Trophoblast cell (in vitro differentiated cells and primary cell): ENCODE results near the gene ZNF618.

Experiments
- DNase-seq, 2 donors: peaks; one replicate each; pipeline ENCODE4 v3.0.0-alpha.2; 2016
- H2AFZ ChIP-seq: 2 replicates; pipeline ENCODE4 v1.6.1; 2013; ENCODE audit warnings: low read length, moderate library complexity, mild to moderate bottlenecking; ENCODE audit not compliant: insufficient read depth, poor library complexity
- H2AK5ac ChIP-seq: 2 replicates; pipeline ENCODE4 v1.6.1; 2013; ENCODE audit warnings: mild to moderate bottlenecking, low read length
- H2BK120ac ChIP-seq: 2 replicates; pipeline ENCODE4 v1.6.1; 2013; ENCODE audit warnings: low read length, mild to moderate bottlenecking, moderate library complexity; ENCODE audit not compliant: insufficient read depth, poor library complexity
- H2BK12ac ChIP-seq: 2 replicates; pipeline ENCODE4 v1.6.1; 2013; ENCODE audit warnings: mild to moderate bottlenecking, low read length, moderate library complexity
- H2BK5ac ChIP-seq: 2 replicates; pipeline ENCODE4 v1.6.1; 2013; ENCODE audit warnings: low read length, low read depth, moderate library complexity, mild to moderate bottlenecking; ENCODE audit not compliant: poor library complexity
- H3K14ac ChIP-seq: 2 replicates; pipeline ENCODE4 v1.6.1; 2013; ENCODE audit warnings: mild to moderate bottlenecking, low read length
- H3K18ac ChIP-seq: 2 replicates; pipeline ENCODE4 v1.6.1; 2013; ENCODE audit warnings: mild to moderate bottlenecking, low read length
- H3K23ac ChIP-seq: 2 replicates; pipeline ENCODE4 v1.6.1; 2013; ENCODE audit warnings: low read length
- H3K27ac ChIP-seq: 2 replicates; pipeline ENCODE4 v1.5.1; 2013; ENCODE audit warnings: low read depth, mild to moderate bottlenecking, inconsistent platforms, low read length, moderate library complexity
- H3K27me3 ChIP-seq: 2 replicates; pipeline ENCODE4 v1.6.1; 2013; ENCODE audit warnings: inconsistent platforms, mild to moderate bottlenecking, low read length, moderate library complexity; ENCODE audit not compliant: insufficient read depth
- H3K36me3 ChIP-seq, 2 experiments: 1 replicate in 1 of 2; 2 replicates in 1 of 2; pipeline ENCODE4 v1.6.1; 2013; ENCODE audit warnings: low read length in 2 of 2, mild to moderate bottlenecking in 2 of 2, moderate library complexity in 1 of 2; ENCODE audit not compliant: insufficient read depth in 2 of 2, control insufficient read depth in 1 of 2
- H3K4ac ChIP-seq: 2 replicates; pipeline ENCODE4 v1.6.1; 2013; ENCODE audit warnings: low read depth, mild to moderate bottlenecking, low read length, moderate library complexity
- H3K4me1 ChIP-seq, 2 experiments: 1 replicate in 1 of 2; 2 replicates in 1 of 2; pipeline ENCODE4 v1.6.1; 2013; ENCODE audit warnings: low read length in 2 of 2, mild to moderate bottlenecking in 2 of 2, moderate library complexity in 1 of 2; ENCODE audit not compliant: insufficient read depth in 2 of 2, control insufficient read depth in 1 of 2
- H3K4me2 ChIP-seq: 2 replicates; pipeline ENCODE4 v1.6.1; 2013; ENCODE audit warnings: inconsistent platforms, mild to moderate bottlenecking, low read length, moderate library complexity
- H3K4me3 ChIP-seq: 2 replicates; pipeline ENCODE4 v1.5.1; 2013; ENCODE audit warnings: mild to moderate bottlenecking, low read depth, low read length, inconsistent platforms
- H3K79me1 ChIP-seq: one replicate; pipeline ENCODE4 v1.6.1; 2013; ENCODE audit warnings: low read length
- H3K79me2 ChIP-seq: 2 replicates; pipeline ENCODE4 v1.6.1; 2013; ENCODE audit warnings: low read length, mild to moderate bottlenecking; ENCODE audit not compliant: control insufficient read depth, insufficient read depth, poor library complexity
- H3K9ac ChIP-seq: 2 replicates; pipeline ENCODE4 v1.6.1; 2013; ENCODE audit warnings: mild to moderate bottlenecking, low read length
- H3K9me3 ChIP-seq: 2 replicates; pipeline ENCODE4 v1.6.1; 2013; ENCODE audit warnings: low read depth, mild to moderate bottlenecking, control low read depth, inconsistent platforms, low read length; ENCODE audit not compliant: insufficient read depth
- H4K12ac ChIP-seq: 2 replicates; pipeline ENCODE4 v1.6.1; 2013; ENCODE audit warnings: low read depth, mild to moderate bottlenecking, low read length, moderate library complexity
- H4K8ac ChIP-seq: 2 replicates; pipeline ENCODE4 v1.6.1; 2013; ENCODE audit warnings: low read depth, mild to moderate bottlenecking, low read length, moderate library complexity
- H4K91ac ChIP-seq: one replicate; pipeline ENCODE4 v1.6.1; 2013; ENCODE audit warnings: low read depth, mild to moderate bottlenecking, low read length, moderate library complexity
- WGBS: extraction: QIAGEN DNeasy Blood & Tissue Kit; methylation state at CpG from one replicate; pipeline ENCODE4 v1.1.7; 2013; ENCODE audit warnings: missing lambda C conversion rate; ENCODE audit not compliant: insufficient read length, insufficient coverage; ENCODE audit errors: extremely low coverage; 5-methylcytosine and 5-hydroxymethylcytosine counted together

ZNF618 gene

GRCh38 chr9:113976915-113977314 lies 100.8 kb downstream of the ZNF618 start:
- Histone ChIP-seq H2BK5ac (no peak overlapping the region), H3K79me2 (no peaks in the 10 kb centered on the region), H3K4me3 (peak overlapping the region; percentile 39), H4K8ac (no peak overlapping the region), H3K79me1 (no peaks in the 10 kb centered on the region), H4K91ac (no peak overlapping the region), H2AK5ac (no peak overlapping the region), H2AFZ (no peak overlapping the region), H2BK120ac (no peak overlapping the region), H3K27me3 (no peaks in the 10 kb centered on the region), H3K18ac (no peak overlapping the region), H3K27ac (no peak overlapping the region), H3K36me3 (peaks cover 2% of the 10 kb centered on the region in 2 experiments), H3K4me1 (peaks cover 0 to 3% of the 10 kb centered on the region in 2 experiments), H3K4me2 (no peak overlapping the region), H4K12ac (no peak overlapping the region), H3K14ac (no peak overlapping the region), H2BK12ac (no peak overlapping the region), H3K23ac (no peak overlapping the region), H3K9me3 (peaks cover 3% of the 10 kb centered on the region), H3K9ac (no peak overlapping the region), H3K4ac (no peak overlapping the region)
- no peak for DNase-seq
- no CpG with 5 or more reads among the region's 8 CpGs for WGBS

- Histone ChIP-seq H3K18ac (no peak overlapping the region), H2BK12ac (no peak overlapping the region), H3K27ac (no peak overlapping the region), H3K4ac (no peak overlapping the region), H2BK5ac (no peak overlapping the region), H3K27me3 (no peaks in the 10 kb centered on the region), H4K12ac (no peak overlapping the region), H3K9me3 (peaks cover 3% of the 10 kb centered on the region), H4K8ac (no peak overlapping the region), H3K23ac (no peak overlapping the region), H2AK5ac (no peak overlapping the region), H3K14ac (no peak overlapping the region), H3K36me3 (no peaks in the 10 kb centered on the region), H3K4me1 (peaks cover 0 to 3% of the 10 kb centered on the region in 2 experiments), H3K79me1 (no peaks in the 10 kb centered on the region), H4K91ac (no peak overlapping the region), H2AFZ (no peak overlapping the region), H3K9ac (no peak overlapping the region), H2BK120ac (no peak overlapping the region), H3K4me2 (no peak overlapping the region), H3K4me3 (no peak overlapping the region), H3K79me2 (no peaks in the 10 kb centered on the region)
- no CpG with 5 or more reads among the region's 6 CpGs for WGBS
- no peak for DNase-seq
Measured at GRCh38 chr9:113978725-113979342, 102.7 kb downstream of the ZNF618 start.

- H3K18ac ChIP-seq = no peak overlapping the region
- H3K36me3 ChIP-seq = no peaks in the 10 kb centered on the region
- WGBS = no CpG with 5 or more reads among the region's 6 CpGs
- no peak overlapping the region for H2BK12ac ChIP-seq
- no peak overlapping the region for H2AFZ ChIP-seq
- H2BK120ac ChIP-seq = no peak overlapping the region
- H3K23ac ChIP-seq = no peak overlapping the region
- H3K4me1 ChIP-seq = peaks cover 0 to 3% of the 10 kb centered on the region in 2 experiments
- H3K27me3 ChIP-seq = no peaks in the 10 kb centered on the region
- no peak overlapping the region for H4K91ac ChIP-seq
- no peak overlapping the region for H3K4ac ChIP-seq
- H2AK5ac ChIP-seq = no peak overlapping the region
- no peak overlapping the region for H3K27ac ChIP-seq
- H3K4me3 ChIP-seq = no peak overlapping the region
- H2BK5ac ChIP-seq = no peak overlapping the region
- no peak overlapping the region for H4K12ac ChIP-seq
- no peak for DNase-seq
- H3K79me2 ChIP-seq = no peaks in the 10 kb centered on the region
- peaks cover 2% of the 10 kb centered on the region for H3K9me3 ChIP-seq
- no peak overlapping the region for H3K4me2 ChIP-seq
- no peak overlapping the region for H4K8ac ChIP-seq
- no peak overlapping the region for H3K14ac ChIP-seq
- no peaks in the 10 kb centered on the region for H3K79me1 ChIP-seq
- H3K9ac ChIP-seq = no peak overlapping the region
Measured at GRCh38 chr9:113979343-113980127, 103.4 kb downstream of the ZNF618 start.

GRCh38 chr9:113984639-113985380 lies 108.7 kb downstream of the ZNF618 start:
- WGBS = no CpG with 5 or more reads among the region's 10 CpGs
- Histone ChIP-seq H2AK5ac (no peak overlapping the region), H3K4me1 (peaks cover 0 to 3% of the 10 kb centered on the region in 2 experiments), H3K9me3 (no peaks in the 10 kb centered on the region), H3K27ac (no peak overlapping the region), H3K14ac (no peak overlapping the region), H3K79me2 (no peaks in the 10 kb centered on the region), H2BK12ac (no peak overlapping the region), H3K18ac (no peak overlapping the region), H4K91ac (no peak overlapping the region), H3K4ac (no peak overlapping the region), H3K4me3 (no peak overlapping the region), H3K4me2 (no peak overlapping the region), H4K8ac (no peak overlapping the region), H4K12ac (no peak overlapping the region), H3K36me3 (peaks cover 3 to 7% of the 10 kb centered on the region in 2 experiments), H3K79me1 (no peaks in the 10 kb centered on the region), H3K23ac (no peak overlapping the region), H2BK120ac (no peak overlapping the region), H2AFZ (no peak overlapping the region), H3K27me3 (no peaks in the 10 kb centered on the region), H2BK5ac (no peak overlapping the region), H3K9ac (no peak overlapping the region)
- DNase-seq = no peak
